Islet of Langerhans (tissue), 1 donor: ENCODE results near the gene ALOX5.

Experiments used
- FAIRE-seq: peaks from one replicate; lab custom pipeline; 2011; peaks lifted over from hg19 to GRCh38; lab: Jason Lieb, UNC

Gene ALOX5

GRCh38 chr10:45425621-45426563, 51.9 kb downstream of the ALOX5 start:
- no peak for FAIRE-seq

GRCh38 chr10:45427262-45427969, 53.4 kb downstream of the ALOX5 start:
- no peak for FAIRE-seq

GRCh38 chr10:45427970-45428366, 54.0 kb downstream of the ALOX5 start:
- FAIRE-seq, result no peak

- FAIRE-seq, result no peak
These were observed 54.8 kb downstream of the ALOX5 start for GRCh38 chr10:45428611-45429510.

- FAIRE-seq, result no peak
These were observed 55.8 kb downstream of the ALOX5 start for GRCh38 chr10:45429790-45430189.

GRCh38 chr10:45432113-45432512, 58.1 kb downstream of the ALOX5 start:
- no peak for FAIRE-seq

- FAIRE-seq, result no peak
These were observed 58.9 kb downstream of the ALOX5 start for GRCh38 chr10:45432700-45433472.

GRCh38 chr10:45433716-45434469, 59.9 kb downstream of the ALOX5 start:
- FAIRE-seq, result no peak

- FAIRE-seq, result no peak
These were observed 63.8 kb downstream of the ALOX5 start for GRCh38 chr10:45437587-45438465.

GRCh38 chr10:45438466-45439090, 64.6 kb downstream of the ALOX5 start:
- FAIRE-seq, result no peak

GRCh38 chr10:45439365-45439764, 65.3 kb downstream of the ALOX5 start:
- no peak for FAIRE-seq

- no peak for FAIRE-seq
These were observed 65.9 kb downstream of the ALOX5 start for GRCh38 chr10:45439873-45440272.

- no peak for FAIRE-seq
These were observed 66.6 kb downstream of the ALOX5 start for GRCh38 chr10:45440511-45441062.

- no peak for FAIRE-seq
These were observed 67.5 kb downstream of the ALOX5 start for GRCh38 chr10:45441239-45442190.

GRCh38 chr10:45442251-45442650, 68.2 kb downstream of the ALOX5 start:
- no peak for FAIRE-seq

GRCh38 chr10:45442662-45443061, 68.6 kb downstream of the ALOX5 start:
- no peak for FAIRE-seq

- FAIRE-seq, result no peak
These were observed 69.3 kb downstream of the ALOX5 start for GRCh38 chr10:45443101-45444009.
